Thyroid gland (tissue), 4 donors: ENCODE measurements around the gene HMX3. TPM values are rescaled to one million over a fixed set of nuclear protein-coding genes. Genes with fewer than 3 reads are reported as not detected.

Experiments used
- DNase-seq, 2 donors: peaks; one replicate each; pipeline ENCODE4 v3.0.0-alpha.2; 2019
- H3K27ac ChIP-seq, 3 donors: fragments of 200-600 bp; sonication (generic); 1 replicate in 2 of 3; 2 replicates in 1 of 3; pipeline ENCODE4 v1.5.1; 2016 to 2019; ENCODE audit warnings: mild to moderate bottlenecking in 1 of 3, moderate library complexity in 1 of 3
- H3K27me3 ChIP-seq: fragments of 200-600 bp; sonication (generic); one replicate; pipeline ENCODE4 v1.5.1; 2019
- H3K36me3 ChIP-seq, 2 donors: fragments of 200-600 bp; sonication (generic); one replicate each; pipeline ENCODE4 v1.5.1; 2016 to 2019
- H3K4me1 ChIP-seq, 2 donors: fragments of 200-600 bp; sonication (generic); one replicate each; pipeline ENCODE4 v1.5.1; 2017 to 2019
- H3K4me3 ChIP-seq, 3 donors: fragments of 200-600 bp; sonication (generic); replicated peaks in 1 of 3; 1 replicate in 2 of 3; 2 replicates in 1 of 3; pipeline ENCODE4 v1.5.1; 2016; ENCODE audit warnings: mild to moderate bottlenecking in 1 of 3
- H3K9me3 ChIP-seq: fragments of 200-600 bp; sonication (generic); one replicate; pipeline ENCODE4 v1.5.1; 2017
- POLR2A ChIP-seq, 2 donors: fragments of 450-650 bp; IDR thresholded peaks; one replicate each; pipeline ENCODE4 v1.6.1; 2017; ENCODE audit warnings: antibody characterized with exemption in 2 of 2, mild to moderate bottlenecking in 2 of 2, moderate library complexity in 1 of 2
- WGBS, 2 donors: methylation state at CpG; one replicate each; pipeline ENCODE4 v1.1.5; 2017; 5-methylcytosine and 5-hydroxymethylcytosine counted together
- intact Hi-C: fragments of 100-400 bp; cut with DNase I; formaldehyde crosslinking; loops from one replicate; pipeline ENCODE4 v1.15.1; 2023
- total RNA-seq, 4 donors: library from RNA; depleted of rRNA; stranded (reverse); fragments of >200 nt; gene quantifications; one replicate each; pipeline ENCODE4 v1.2.3, GENCODE V29; 2016
- TF ChIP-seq, protein P1 (sequence below), 6 experiments: fragments of 200-600 bp in 3 of 6; fragments of 450-650 bp in 3 of 6; sonication (generic) in 3 of 6; IDR thresholded peaks; one replicate each; pipeline ENCODE4 v1.5.1; 2016 to 2019; ENCODE audit warnings: antibody characterized with exemption in 6 of 6, mild to moderate bottlenecking in 2 of 6, inconsistent platforms in 1 of 6, moderate library complexity in 1 of 6

The HMX3 gene
- total RNA-seq, 4 donors from 2014 or later = not detected

DNA sequence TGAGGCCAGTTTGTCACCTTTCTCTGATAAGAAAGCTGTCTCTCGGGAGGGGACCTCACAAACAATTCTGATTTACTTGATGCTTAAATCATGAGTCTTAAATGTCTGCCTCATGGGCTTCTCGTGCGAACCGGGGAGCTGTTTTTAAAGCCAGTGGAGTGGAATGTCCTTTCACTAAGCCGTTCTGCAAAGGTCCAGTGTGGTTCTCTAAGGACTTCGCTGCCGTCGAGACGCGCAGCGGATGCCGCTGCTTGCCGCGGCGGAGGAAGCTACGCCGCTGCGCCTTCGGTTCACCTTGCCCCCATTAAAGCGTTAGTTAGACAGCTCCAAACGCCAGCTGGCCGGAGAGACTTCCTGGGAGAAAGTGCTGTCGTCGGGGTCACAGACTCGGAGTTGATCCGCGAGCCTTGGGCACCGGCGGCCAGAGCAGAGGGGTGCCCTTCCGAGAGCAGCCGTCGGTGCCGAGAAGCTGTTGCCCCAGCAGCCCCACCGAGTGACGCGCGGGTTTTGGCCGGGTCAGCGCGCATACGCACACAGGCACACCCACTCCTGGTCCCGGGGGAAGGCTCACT lies 1.3 kb upstream of the HMX3 start:
- Histone ChIP-seq H3K4me1 (peaks cover 35 to 56% of the 10 kb centered on the region in 2 donors), H3K36me3 (no peaks in the 10 kb centered on the region), H3K4me3 (no peak overlapping the region), H3K27me3 (peaks cover 55% of the 10 kb centered on the region), H3K27ac (no peak overlapping the region), H3K9me3 (no peaks in the 10 kb centered on the region)
- DNase-seq = no peak
- TF ChIP-seq, protein P1, sequence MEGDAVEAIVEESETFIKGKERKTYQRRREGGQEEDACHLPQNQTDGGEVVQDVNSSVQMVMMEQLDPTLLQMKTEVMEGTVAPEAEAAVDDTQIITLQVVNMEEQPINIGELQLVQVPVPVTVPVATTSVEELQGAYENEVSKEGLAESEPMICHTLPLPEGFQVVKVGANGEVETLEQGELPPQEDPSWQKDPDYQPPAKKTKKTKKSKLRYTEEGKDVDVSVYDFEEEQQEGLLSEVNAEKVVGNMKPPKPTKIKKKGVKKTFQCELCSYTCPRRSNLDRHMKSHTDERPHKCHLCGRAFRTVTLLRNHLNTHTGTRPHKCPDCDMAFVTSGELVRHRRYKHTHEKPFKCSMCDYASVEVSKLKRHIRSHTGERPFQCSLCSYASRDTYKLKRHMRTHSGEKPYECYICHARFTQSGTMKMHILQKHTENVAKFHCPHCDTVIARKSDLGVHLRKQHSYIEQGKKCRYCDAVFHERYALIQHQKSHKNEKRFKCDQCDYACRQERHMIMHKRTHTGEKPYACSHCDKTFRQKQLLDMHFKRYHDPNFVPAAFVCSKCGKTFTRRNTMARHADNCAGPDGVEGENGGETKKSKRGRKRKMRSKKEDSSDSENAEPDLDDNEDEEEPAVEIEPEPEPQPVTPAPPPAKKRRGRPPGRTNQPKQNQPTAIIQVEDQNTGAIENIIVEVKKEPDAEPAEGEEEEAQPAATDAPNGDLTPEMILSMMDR (IDR thresholded peaks at IDR 0.05) = no peak
- TF ChIP-seq POLR2A (IDR thresholded peaks at IDR 0.05) = no peak
- intact Hi-C loops = loop anchor here (5.0 kb wide), 1 partner anchor 423 kb away; no protein-coding TSS in a partner anchor
- WGBS, 2 donors = 3 to 4% methylated on average over 21 to 27 of the region's 42 CpGs

- H3K27ac ChIP-seq = no peak overlapping the region
- peaks cover 35 to 58% of the 10 kb centered on the region in 2 donors for H3K4me1 ChIP-seq
- DNase-seq = no peak
- no peaks in the 10 kb centered on the region for H3K36me3 ChIP-seq
- H3K4me3 ChIP-seq = peak overlapping the region in 1 of 3 donors; percentile 13
- TF ChIP-seq POLR2A (IDR thresholded peaks at IDR 0.05) = no peak
- TF ChIP-seq, protein P1 (IDR thresholded peaks at IDR 0.05) = no peak
- 2 to 5% methylated on average over 4 to 20 of the region's 46 CpGs for WGBS, 2 donors
- intact Hi-C loops = loop anchor here (5.0 kb wide), 1 partner anchor 422 kb away; no protein-coding TSS in a partner anchor
- H3K27me3 ChIP-seq = peaks cover 61% of the 10 kb centered on the region
- H3K9me3 ChIP-seq = no peaks in the 10 kb centered on the region
Observed at GRCh38 chr10:123134915-123135414, 805 bp upstream of the HMX3 start.

DNA sequence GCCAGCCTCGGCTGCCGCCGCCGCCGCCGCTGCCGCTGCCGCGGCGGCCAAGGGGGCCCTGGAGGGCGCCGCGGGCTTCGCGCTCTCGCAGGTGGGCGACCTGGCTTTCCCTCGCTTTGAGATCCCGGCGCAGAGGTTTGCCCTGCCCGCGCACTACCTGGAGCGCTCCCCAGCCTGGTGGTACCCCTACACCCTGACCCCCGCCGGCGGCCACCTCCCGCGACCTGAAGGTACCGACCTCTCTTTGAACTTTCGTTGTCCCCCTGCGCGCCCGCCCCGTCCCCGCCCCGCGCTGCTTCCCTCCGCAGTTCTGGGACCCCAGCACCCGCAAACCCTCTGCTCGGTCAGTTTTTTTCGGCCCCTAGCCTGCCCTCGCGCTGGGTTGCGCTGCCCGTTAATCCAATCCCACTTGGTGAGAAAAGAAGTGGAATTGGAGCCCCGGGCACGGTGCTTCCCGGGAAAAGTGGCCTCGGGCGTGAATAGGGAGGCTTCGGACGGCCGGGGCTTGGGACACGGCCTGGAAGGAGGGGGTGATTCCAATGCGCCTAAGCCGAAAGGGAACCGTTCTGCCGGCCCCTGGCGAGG lies 543 bp downstream of the HMX3 start:
- H3K4me3 ChIP-seq = peak overlapping the region in 1 of 3 donors; percentile 13
- H3K4me1 ChIP-seq = peaks cover 35 to 58% of the 10 kb centered on the region in 2 donors
- DNase-seq = no peak
- no peaks in the 10 kb centered on the region for H3K9me3 ChIP-seq
- TF ChIP-seq, protein P1 (IDR thresholded peaks at IDR 0.05) = no peak
- no peak for TF ChIP-seq POLR2A (IDR thresholded peaks at IDR 0.05)
- intact Hi-C loops = no loop called here
- no peaks in the 10 kb centered on the region for H3K36me3 ChIP-seq
- H3K27ac ChIP-seq = no peak overlapping the region
- WGBS, 2 donors = 2 to 3% methylated on average over 25 to 39 of the region's 59 CpGs
- H3K27me3 ChIP-seq = peaks cover 74% of the 10 kb centered on the region

- Histone ChIP-seq H3K27me3 (peaks cover 81% of the 10 kb centered on the region), H3K36me3 (no peaks in the 10 kb centered on the region), H3K4me3 (no peak overlapping the region), H3K9me3 (no peaks in the 10 kb centered on the region), H3K4me1 (peaks cover 35 to 58% of the 10 kb centered on the region in 2 donors), H3K27ac (no peak overlapping the region)
- intact Hi-C loops = no loop called here
- DNase-seq = no peak
- no peak for TF ChIP-seq POLR2A (IDR thresholded peaks at IDR 0.05)
- TF ChIP-seq, protein P1 (IDR thresholded peaks at IDR 0.05) = no peak
- 1 to 2% methylated on average over 30 to 31 of the region's 83 CpGs for WGBS, 2 donors
Observed at GRCh38 chr10:123136806-123137642, 1.3 kb downstream of the HMX3 start.
